Activated T-helper 1 cell treated with anti-CD3 and anti-CD28 coated beads, Interleukin-12 subunit alpha, Interleukin-12 subunit beta, Interleukin-2, Interleukin-4 antibody, amounts not matched to agents 30 ng/mL and 10 ng/mL and 1 ng/mL, durations not matched to agents 14 hours and 24 hours and 36 hours (primary cell): ENCODE measurements around the gene C3orf20. TPM values are rescaled to one million over a fixed set of nuclear protein-coding genes. Genes with fewer than 3 reads are reported as not detected.

ENCODE experiments used
- DNase-seq: peaks from one replicate; pipeline ENCODE4 v3.0.0; 2021; ENCODE audit warnings: low spot score
- H3K27ac Mint-ChIP-seq: one replicate; pipeline ENCODE4 v1.8.0; 2021; ENCODE audit warnings: mild to moderate bottlenecking, mixed read lengths
- H3K27me3 Mint-ChIP-seq: one replicate; pipeline ENCODE4 v1.8.0; 2022; ENCODE audit warnings: mild to moderate bottlenecking, moderate library complexity, mixed read lengths; ENCODE audit not compliant: insufficient read depth
- H3K36me3 Mint-ChIP-seq: one replicate; pipeline ENCODE4 v1.8.0; 2021; ENCODE audit warnings: low read depth, mixed read lengths
- H3K4me1 Mint-ChIP-seq: one replicate; pipeline ENCODE4 v1.8.0; 2021; ENCODE audit warnings: low read depth, mixed read lengths
- H3K4me3 Mint-ChIP-seq: one replicate; pipeline ENCODE4 v1.8.0; 2021; ENCODE audit warnings: mild to moderate bottlenecking, moderate library complexity, mixed read lengths
- H3K9me3 Mint-ChIP-seq: one replicate; pipeline ENCODE4 v1.8.0; 2021; ENCODE audit warnings: mixed read lengths
- intact Hi-C: fragments of 100-400 bp; cut with micrococcal nuclease; formaldehyde crosslinking; loops from one replicate; pipeline ENCODE4 v1.15.1; 2024
- total RNA-seq: library from RNA; stranded (reverse); gene quantifications from 2 replicates; pipeline ENCODE4 v1.2.3, GENCODE V29; 2022

C3orf20 gene
- total RNA-seq, 1 donor from 2014 or later: 0.26 TPM

- Mint-ChIP-seq H3K4me3 (no peak overlapping the region), H3K27me3 (peaks cover 21% of the 10 kb centered on the region), H3K36me3 (no peaks in the 10 kb centered on the region), H3K4me1 (no peaks in the 10 kb centered on the region), H3K27ac (no peak overlapping the region), H3K9me3 (peaks cover 12% of the 10 kb centered on the region)
- DNase-seq: no peak
- intact Hi-C loops: loop anchor here (1.0 to 5.0 kb wide), 2 partner anchors 108 to 274 kb away; no protein-coding TSS in a partner anchor
These were observed 106.1 kb downstream of the C3orf20 start for GRCh38 chr3:14780927-14781507.

GRCh38 chr3:14783480-14784086 lies 108.6 kb downstream of the C3orf20 start:
- Mint-ChIP-seq H3K27ac (no peak overlapping the region), H3K27me3 (peaks cover 17% of the 10 kb centered on the region), H3K4me3 (no peak overlapping the region), H3K4me1 (no peaks in the 10 kb centered on the region), H3K36me3 (no peaks in the 10 kb centered on the region), H3K9me3 (peaks cover 11% of the 10 kb centered on the region)
- intact Hi-C loops: loop anchor here (5.0 kb wide), 1 partner anchor 276 kb away; no protein-coding TSS in a partner anchor
- no peak for DNase-seq

GRCh38 chr3:14784087-14784681 lies 109.2 kb downstream of the C3orf20 start:
- Mint-ChIP-seq H3K27me3 (peaks cover 13% of the 10 kb centered on the region), H3K4me3 (no peak overlapping the region), H3K36me3 (no peaks in the 10 kb centered on the region), H3K4me1 (no peaks in the 10 kb centered on the region), H3K9me3 (peaks cover 5% of the 10 kb centered on the region), H3K27ac (no peak overlapping the region)
- intact Hi-C loops: loop anchor here (5.0 kb wide), 1 partner anchor 277 kb away; no protein-coding TSS in a partner anchor
- no peak for DNase-seq

GRCh38 chr3:14785207-14786155 lies 110.5 kb downstream of the C3orf20 start:
- no peak overlapping the region for H3K4me3 Mint-ChIP-seq
- no peak overlapping the region for H3K27ac Mint-ChIP-seq
- peaks cover 9% of the 10 kb centered on the region for H3K27me3 Mint-ChIP-seq
- H3K9me3 Mint-ChIP-seq: no peaks in the 10 kb centered on the region
- no peak for DNase-seq
- no peaks in the 10 kb centered on the region for H3K36me3 Mint-ChIP-seq
- no peaks in the 10 kb centered on the region for H3K4me1 Mint-ChIP-seq
- intact Hi-C loops: no loop called here

GRCh38 chr3:14786369-14786768 lies 111.4 kb downstream of the C3orf20 start:
- Mint-ChIP-seq H3K27me3 (peaks cover 9% of the 10 kb centered on the region), H3K27ac (no peak overlapping the region), H3K4me3 (no peak overlapping the region), H3K36me3 (no peaks in the 10 kb centered on the region), H3K4me1 (no peaks in the 10 kb centered on the region), H3K9me3 (no peaks in the 10 kb centered on the region)
- no peak for DNase-seq
- intact Hi-C loops: no loop called here

- Mint-ChIP-seq H3K4me1 (no peaks in the 10 kb centered on the region), H3K27me3 (peaks cover 4% of the 10 kb centered on the region), H3K36me3 (no peaks in the 10 kb centered on the region), H3K9me3 (no peaks in the 10 kb centered on the region), H3K27ac (no peak overlapping the region), H3K4me3 (no peak overlapping the region)
- DNase-seq: no peak
- intact Hi-C loops: no loop called here
These were observed 112.7 kb downstream of the C3orf20 start for GRCh38 chr3:14787630-14788029.

GRCh38 chr3:14788644-14789043 lies 113.7 kb downstream of the C3orf20 start:
- intact Hi-C loops: no loop called here
- no peaks in the 10 kb centered on the region for H3K9me3 Mint-ChIP-seq
- H3K27ac Mint-ChIP-seq: no peak overlapping the region
- no peaks in the 10 kb centered on the region for H3K4me1 Mint-ChIP-seq
- DNase-seq: no peak
- no peak overlapping the region for H3K4me3 Mint-ChIP-seq
- peaks cover 4% of the 10 kb centered on the region for H3K27me3 Mint-ChIP-seq
- no peaks in the 10 kb centered on the region for H3K36me3 Mint-ChIP-seq

GRCh38 chr3:14789221-14789620 lies 114.3 kb downstream of the C3orf20 start:
- Mint-ChIP-seq H3K27ac (no peak overlapping the region), H3K4me3 (no peak overlapping the region), H3K4me1 (no peaks in the 10 kb centered on the region), H3K27me3 (peaks cover 9% of the 10 kb centered on the region), H3K9me3 (no peaks in the 10 kb centered on the region), H3K36me3 (no peaks in the 10 kb centered on the region)
- no peak for DNase-seq
- intact Hi-C loops: no loop called here

GRCh38 chr3:14789640-14790285 lies 114.8 kb downstream of the C3orf20 start:
- H3K27ac Mint-ChIP-seq: no peak overlapping the region
- H3K36me3 Mint-ChIP-seq: no peaks in the 10 kb centered on the region
- H3K4me1 Mint-ChIP-seq: no peaks in the 10 kb centered on the region
- intact Hi-C loops: no loop called here
- no peak overlapping the region for H3K4me3 Mint-ChIP-seq
- no peaks in the 10 kb centered on the region for H3K9me3 Mint-ChIP-seq
- H3K27me3 Mint-ChIP-seq: peaks cover 9% of the 10 kb centered on the region
- no peak for DNase-seq

GRCh38 chr3:14791343-14791945 lies 116.5 kb downstream of the C3orf20 start:
- no peak overlapping the region for H3K4me3 Mint-ChIP-seq
- H3K27ac Mint-ChIP-seq: no peak overlapping the region
- peak; percentile 40 for DNase-seq
- no peaks in the 10 kb centered on the region for H3K36me3 Mint-ChIP-seq
- H3K9me3 Mint-ChIP-seq: no peaks in the 10 kb centered on the region
- intact Hi-C loops: loop anchor here (1.0 kb wide), 1 partner anchor 130 kb away; no protein-coding TSS in a partner anchor
- H3K4me1 Mint-ChIP-seq: no peaks in the 10 kb centered on the region
- peaks cover 9% of the 10 kb centered on the region for H3K27me3 Mint-ChIP-seq

GRCh38 chr3:14792691-14793121 lies 117.8 kb downstream of the C3orf20 start:
- no peak overlapping the region for H3K4me3 Mint-ChIP-seq
- intact Hi-C loops: no loop called here
- H3K4me1 Mint-ChIP-seq: no peaks in the 10 kb centered on the region
- peaks cover 12% of the 10 kb centered on the region for H3K27me3 Mint-ChIP-seq
- no peaks in the 10 kb centered on the region for H3K36me3 Mint-ChIP-seq
- no peak for DNase-seq
- H3K27ac Mint-ChIP-seq: no peak overlapping the region
- no peaks in the 10 kb centered on the region for H3K9me3 Mint-ChIP-seq
